ENCODE data around the gene RNASEH2B.

- TF ChIP-seq CTCF (conservative IDR thresholded peaks at IDR 0.05) (no peak), ZFX (IDR thresholded peaks at IDR 0.05) (no peak)
These were observed 88.7 kb downstream of the RNASEH2B start for GRCh38 chr13:50998326-50998725.
